Neural cell (in vitro differentiated cells): ENCODE data around the gene ANGPTL7.

ENCODE experiments used
- CTCF ChIP-seq: fragments of 450-650 bp; IDR thresholded peaks from 2 replicates; pipeline ENCODE4 v1.5.1; 2014; ENCODE audit warnings: antibody characterized with exemption, mild to moderate bottlenecking, moderate library complexity; ENCODE audit not compliant: poor library complexity, severe bottlenecking
- EP300 ChIP-seq: fragments of 450-650 bp; conservative IDR thresholded peaks from 2 replicates; pipeline ENCODE4 v1.6.1; 2014; ENCODE audit warnings: antibody characterized with exemption, mild to moderate bottlenecking, moderate library complexity; ENCODE audit not compliant: poor library complexity, severe bottlenecking
- EZH2 ChIP-seq: fragments of 200-600, 300-800 bp; shearing (Covaris generic), sonication (generic); IDR thresholded peaks from 2 replicates; pipeline ENCODE4 v1.6.1; 2014; ENCODE audit warnings: antibody characterized with exemption, low read length, borderline replicate concordance, mild to moderate bottlenecking; ENCODE audit not compliant: insufficient read depth, poor library complexity, severe bottlenecking
- MXI1 ChIP-seq: fragments of 450-650 bp; conservative IDR thresholded peaks from 2 replicates; pipeline ENCODE4 v1.6.1; 2014; ENCODE audit warnings: antibody characterized with exemption, mild to moderate bottlenecking; ENCODE audit not compliant: poor library complexity, severe bottlenecking
- POLR2AphosphoS5 ChIP-seq: IDR thresholded peaks from 2 replicates; pipeline ENCODE4 v1.6.1; 2012
- RAD21 ChIP-seq: fragments of 450-650 bp; conservative IDR thresholded peaks from 2 replicates; pipeline ENCODE4 v1.6.1; 2014; ENCODE audit warnings: antibody characterized with exemption, mild to moderate bottlenecking, moderate library complexity
- REST ChIP-seq: IDR thresholded peaks from 2 replicates; pipeline ENCODE4 v1.6.1; 2012; ENCODE audit warnings: borderline replicate concordance
- TAF1 ChIP-seq: IDR thresholded peaks from 2 replicates; pipeline ENCODE4 v1.6.1; 2012; ENCODE audit warnings: low read depth

- TF ChIP-seq CTCF (no peak), POLR2AphosphoS5 (no peak), EZH2 (no peak), TAF1 (no peak), RAD21 (no peak), EP300 (no peak), MXI1 (no peak), REST (no peak)
Observed at GRCh38 chr1:11198851-11199594, 9.9 kb downstream of the ANGPTL7 start.
